HepG2 (cell line): Measurements from ENCODE around the gene MTHFS. TPM values are rescaled to one million over a fixed set of nuclear protein-coding genes. Genes with fewer than 3 reads are reported as not detected.

Source experiments
- ARID2 ChIP-seq: sonication (generic); formaldehyde crosslinking; IDR thresholded peaks from 2 replicates; pipeline ENCODE4 v1.8.1; 2022; ENCODE audit warnings: mild to moderate bottlenecking, missing genetic modification reagents, borderline replicate concordance
- BCLAF1 ChIP-seq: fragments of 450-650 bp; IDR thresholded peaks from 2 replicates; pipeline ENCODE4 v1.6.1; 2017; ENCODE audit warnings: mild to moderate bottlenecking
- CBX1 ChIP-seq: IDR thresholded peaks from one replicate; pipeline ENCODE4 v1.6.1; 2016; ENCODE audit warnings: antibody characterized with exemption, low read depth
- GPN1 ChIP-seq: sonication (generic); formaldehyde crosslinking; IDR thresholded peaks from 2 replicates; pipeline ENCODE4 v1.5.1; 2020; ENCODE audit warnings: missing genetic modification reagents, borderline replicate concordance
- HNRNPH1 ChIP-seq: fragments of 200-400 bp; formaldehyde crosslinking; optimal IDR thresholded peaks from 2 replicates; pipeline ENCODE3; 2017; ENCODE audit warnings: mild to moderate bottlenecking, low read depth, low read length
- MZF1 ChIP-seq: sonication (generic); formaldehyde crosslinking; IDR thresholded peaks from 2 replicates; pipeline ENCODE4 v1.8.1; 2023; ENCODE audit warnings: mild to moderate bottlenecking, missing genetic modification reagents, borderline replicate concordance
- NR1H2 ChIP-seq: sonication (generic); formaldehyde crosslinking; IDR thresholded peaks from 2 replicates; pipeline ENCODE4 v1.8.1; 2022; ENCODE audit warnings: low read depth, missing genetic modification reagents, borderline replicate concordance
- NR2C2 ChIP-seq: sonication (generic); formaldehyde crosslinking; IDR thresholded peaks from 2 replicates; pipeline ENCODE4 v1.4.0; 2020; ENCODE audit warnings: missing genetic modification reagents, mild to moderate bottlenecking, moderate library complexity, borderline replicate concordance
- POLR2A ChIP-seq, 2 experiments: IDR thresholded peaks; 2 replicates each; pipeline ENCODE4 v1.6.1; 2011; ENCODE audit warnings: low read depth in 2 of 2, low read length in 2 of 2, mild to moderate bottlenecking in 1 of 2, moderate library complexity in 1 of 2; ENCODE audit not compliant: insufficient read depth in 1 of 2
- SALL1 ChIP-seq: sonication (generic); formaldehyde crosslinking; IDR thresholded peaks from 2 replicates; pipeline ENCODE4 v1.8.0; 2022; ENCODE audit warnings: mild to moderate bottlenecking, missing genetic modification reagents
- SOX6 ChIP-seq, 2 experiments: fragments of 450-650 bp in 1 of 2; sonication (generic) in 1 of 2; formaldehyde crosslinking in 1 of 2; IDR thresholded peaks; 2 replicates each; pipeline versions ENCODE4 v1.4.0 to v1.6.1; 2017 to 2020; ENCODE audit warnings: antibody characterized with exemption in 1 of 2, mild to moderate bottlenecking in 1 of 2, missing genetic modification reagents in 1 of 2
- TFAP4 ChIP-seq: sonication (generic); IDR thresholded peaks from 2 replicates; pipeline ENCODE4 v1.6.1; 2016; ENCODE audit warnings: low read depth, borderline replicate concordance
- ZBTB4 ChIP-seq: sonication (generic); formaldehyde crosslinking; IDR thresholded peaks from 2 replicates; pipeline ENCODE4 v1.4.0; 2020; ENCODE audit warnings: missing genetic modification reagents, mild to moderate bottlenecking, borderline replicate concordance
- ZFAT ChIP-seq: sonication (generic); formaldehyde crosslinking; conservative IDR thresholded peaks from 2 replicates; pipeline ENCODE4 v1.8.1; 2023; ENCODE audit warnings: missing genetic modification reagents, inconsistent platforms
- ZNF225 ChIP-seq: sonication (generic); formaldehyde crosslinking; IDR thresholded peaks from 2 replicates; pipeline ENCODE4 v1.4.0; 2020; ENCODE audit warnings: mild to moderate bottlenecking, missing genetic modification reagents
- ZNF335 ChIP-seq: sonication (generic); formaldehyde crosslinking; IDR thresholded peaks from 2 replicates; pipeline ENCODE4 v1.4.0; 2020; ENCODE audit warnings: missing genetic modification reagents
- ZNF430 ChIP-seq: sonication (generic); formaldehyde crosslinking; IDR thresholded peaks from 2 replicates; pipeline ENCODE4 v1.9.0; 2021; ENCODE audit warnings: mild to moderate bottlenecking, missing genetic modification reagents
- ZNF563 ChIP-seq: sonication (generic); formaldehyde crosslinking; IDR thresholded peaks from 2 replicates; pipeline ENCODE4 v1.8.0; 2022; ENCODE audit warnings: mild to moderate bottlenecking, moderate library complexity, missing genetic modification reagents
- ZNF598 ChIP-seq: sonication (generic); formaldehyde crosslinking; IDR thresholded peaks from 2 replicates; pipeline ENCODE4 v1.5.1; 2020; ENCODE audit warnings: mild to moderate bottlenecking, missing genetic modification reagents, borderline replicate concordance
- ZNF740 ChIP-seq: sonication (generic); formaldehyde crosslinking; IDR thresholded peaks from 2 replicates; pipeline ENCODE4 v1.4.0; 2020; ENCODE audit warnings: missing genetic modification reagents
- polyA plus RNA-seq, 8 experiments: library from polyadenylated mRNA; depleted of rRNA in 3 of 8; stranded (reverse) in 7 of 8; unstranded in 1 of 8; fragments of >200 nt; fragmentation: Illumina TruSeq in 4 of 8; extraction: Trizol in 4 of 8; gene quantifications; 2 replicates each; pipeline versions ENCODE4 v1.2.1 to v1.2.3, GENCODE V29; 2011 to 2016; ENCODE audit warnings: low read depth in 4 of 8, missing spikeins in 1 of 8, mixed read lengths in 1 of 8; ENCODE audit not compliant: insufficient read depth in 1 of 8
- total RNA-seq, 5 experiments: library from RNA; depleted of rRNA; stranded (reverse); fragments of >200 nt; fragmentation: Illumina TruSeq; extraction: Trizol; gene quantifications; 2 replicates each; pipeline ENCODE4 v1.2.3, GENCODE V29; 2016; ENCODE audit warnings: low read depth in 1 of 5

Gene MTHFS
- total and polyA plus RNA-seq, 2 of the 13 experiments (the other 11 are each of a cell fraction or from before 2014, with no cell fraction given): 37.0 to 49.7 TPM

- TF ChIP-seq SALL1 (CRISPR knock-in tag): peak; percentile 97
- peak; percentile 49; the same call in 1 of the 2 replicates for TF ChIP-seq TFAP4
- TF ChIP-seq ZNF430 (CRISPR knock-in tag): peak; percentile 98
- TF ChIP-seq ZFAT (CRISPR knock-in tag): 0 out of 2 replicates have a peak, but pooled peaks have one; percentile 72
- 0 out of 2 replicates have a peak, but pooled peaks have one; percentile 42 for TF ChIP-seq GPN1 (CRISPR knock-in tag)
- peak; percentile 77 for TF ChIP-seq CBX1
- TF ChIP-seq NR2C2 (CRISPR knock-in tag): peak; percentile 37; the same call in 1 of the 2 replicates
- TF ChIP-seq NR1H2 (CRISPR knock-in tag): peak; percentile 16; the same call in 1 of the 2 replicates
- TF ChIP-seq ZBTB4 (CRISPR knock-in tag): peak; percentile 69; the same call in 1 of the 2 replicates
- no peak for TF ChIP-seq BCLAF1
- no peak for TF ChIP-seq ARID2 (CRISPR knock-in tag)
- peak; percentile 96 to 97 for TF ChIP-seq POLR2A (IDR thresholded peaks at IDR 0.05; ENCODE audit: insufficient read depth in 1 of 2, low read depth in 2 of 2, low read length in 2 of 2)
- TF ChIP-seq ZNF598: peak; percentile 52; the same call in 1 of the 2 replicates
- no peak for TF ChIP-seq HNRNPH1
- TF ChIP-seq SOX6 (IDR thresholded peaks at IDR 0.05): no peak
- peak; percentile 40; the same call in 1 of the 2 replicates for TF ChIP-seq SOX6 (CRISPR knock-in tag; IDR thresholded peaks at IDR 0.05)
- peak; percentile 93; the same call in 1 of the 2 replicates for TF ChIP-seq ZNF563 (CRISPR knock-in tag)
- TF ChIP-seq ZNF740: peak; percentile 100
- TF ChIP-seq MZF1 (CRISPR knock-in tag): no peak
- TF ChIP-seq ZNF335: peak; percentile 66; the same call in 1 of the 2 replicates
- peak; percentile 84 for TF ChIP-seq ZNF225 (CRISPR knock-in tag)
These were observed at the start of gene MTHFS (continued) for GRCh38 chr15:79896634-79897379.
